ENCODE measurements around the gene NAXE.

NAXE gene

DNA sequence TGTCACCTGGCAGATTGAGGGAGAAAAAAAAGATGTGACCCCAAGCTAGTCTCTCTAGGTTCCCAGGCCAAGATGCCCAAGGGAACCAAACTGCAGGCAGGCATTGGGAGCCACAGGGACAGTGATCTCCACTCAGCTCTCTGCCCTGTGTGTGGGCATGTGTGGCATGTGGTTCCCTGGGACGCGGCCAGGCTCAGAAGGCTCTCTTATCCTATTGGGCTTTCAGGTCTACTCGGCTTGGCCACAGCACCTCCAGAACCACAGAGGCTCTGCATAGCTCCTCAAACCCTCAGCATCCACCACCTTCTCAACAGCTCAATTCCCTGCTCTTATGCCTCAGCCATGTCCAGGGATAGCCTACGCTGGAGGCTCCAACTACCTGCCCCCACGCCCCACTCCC lies 41.2 kb upstream of the NAXE start:
- Histone ChIP-seq H4K20me1 (ENCODE audit: insufficient read depth, low read length) (no peaks in the 10 kb centered on the region), H3K4me3 (ENCODE audit: low read length) (no peak overlapping the region), H3K9me2 (replicated peaks; ENCODE audit: insufficient read depth, low read length) (no peaks in the 10 kb centered on the region), H3K9ac (ENCODE audit: low read length) (no peak overlapping the region), H3K36me3 (replicated peaks; ENCODE audit: insufficient read depth, low read length) (no peaks in the 10 kb centered on the region), H3K27ac (ENCODE audit: low read length) (no peak overlapping the region), H2AFZ (ENCODE audit: low read length) (no peak overlapping the region), H3K4me2 (ENCODE audit: low read depth, low read length) (no peak overlapping the region), H3K4me1 (ENCODE audit: low read length) (no peaks in the 10 kb centered on the region), H3F3A (ENCODE audit: insufficient read depth, low read length) (no peaks in the 10 kb centered on the region), H3K79me2 (ENCODE audit: low read length) (no peaks in the 10 kb centered on the region), H3K27me3 (replicated peaks; ENCODE audit: insufficient read depth, low read length) (no peaks in the 10 kb centered on the region), H3K9me3 (replicated peaks; ENCODE audit: insufficient read depth, low read length) (no peaks in the 10 kb centered on the region)
- no peak for DNase-seq
- TF ChIP-seq EZH2 (optimal IDR thresholded peaks at IDR 0.05; ENCODE audit: low read depth, low read length) (no peak), EZH2phosphoT487 (IDR thresholded peaks at IDR 0.05; ENCODE audit: low read length) (no peak)
- TF ChIP-seq, protein P1, sequence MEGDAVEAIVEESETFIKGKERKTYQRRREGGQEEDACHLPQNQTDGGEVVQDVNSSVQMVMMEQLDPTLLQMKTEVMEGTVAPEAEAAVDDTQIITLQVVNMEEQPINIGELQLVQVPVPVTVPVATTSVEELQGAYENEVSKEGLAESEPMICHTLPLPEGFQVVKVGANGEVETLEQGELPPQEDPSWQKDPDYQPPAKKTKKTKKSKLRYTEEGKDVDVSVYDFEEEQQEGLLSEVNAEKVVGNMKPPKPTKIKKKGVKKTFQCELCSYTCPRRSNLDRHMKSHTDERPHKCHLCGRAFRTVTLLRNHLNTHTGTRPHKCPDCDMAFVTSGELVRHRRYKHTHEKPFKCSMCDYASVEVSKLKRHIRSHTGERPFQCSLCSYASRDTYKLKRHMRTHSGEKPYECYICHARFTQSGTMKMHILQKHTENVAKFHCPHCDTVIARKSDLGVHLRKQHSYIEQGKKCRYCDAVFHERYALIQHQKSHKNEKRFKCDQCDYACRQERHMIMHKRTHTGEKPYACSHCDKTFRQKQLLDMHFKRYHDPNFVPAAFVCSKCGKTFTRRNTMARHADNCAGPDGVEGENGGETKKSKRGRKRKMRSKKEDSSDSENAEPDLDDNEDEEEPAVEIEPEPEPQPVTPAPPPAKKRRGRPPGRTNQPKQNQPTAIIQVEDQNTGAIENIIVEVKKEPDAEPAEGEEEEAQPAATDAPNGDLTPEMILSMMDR (IDR thresholded peaks at IDR 0.05; ENCODE audit: low read length) = no peak

DNA sequence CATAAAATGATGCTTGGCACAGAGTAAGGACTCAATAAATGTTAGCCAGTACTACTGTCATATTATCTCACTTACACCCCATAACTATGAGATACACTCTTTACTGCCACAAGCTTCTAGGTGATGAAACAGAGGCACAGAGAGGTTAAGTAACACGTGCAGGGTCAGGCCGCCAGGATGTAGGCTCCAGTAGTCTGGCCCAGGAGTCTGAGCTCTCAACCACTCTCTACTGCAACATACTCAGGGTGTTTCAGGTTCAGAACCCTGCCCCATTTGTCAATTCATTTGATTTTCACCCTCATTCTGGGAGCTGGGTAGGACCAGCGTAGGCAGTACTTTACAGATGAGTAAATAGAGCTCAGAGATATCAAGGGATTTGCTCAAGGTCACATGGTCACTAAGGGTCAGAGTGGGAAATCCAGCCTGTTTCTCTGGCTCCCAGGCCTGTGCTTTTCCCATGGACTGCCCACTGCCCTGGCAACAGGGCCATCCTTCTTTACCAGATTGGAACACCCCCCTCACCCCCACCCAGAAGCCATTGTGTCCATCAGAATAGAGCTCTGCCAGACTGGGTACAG lies 40.4 kb upstream of the NAXE start:
- H3K27me3 ChIP-seq (replicated peaks; ENCODE audit: insufficient read depth, low read length) = no peaks in the 10 kb centered on the region
- H3K4me1 ChIP-seq (ENCODE audit: low read length) = no peaks in the 10 kb centered on the region
- no peak overlapping the region for H3K27ac ChIP-seq (ENCODE audit: low read length)
- TF ChIP-seq, protein P1 (IDR thresholded peaks at IDR 0.05; ENCODE audit: low read length) = no peak
- TF ChIP-seq EZH2 (optimal IDR thresholded peaks at IDR 0.05; ENCODE audit: low read depth, low read length) (no peak), EZH2phosphoT487 (IDR thresholded peaks at IDR 0.05; ENCODE audit: low read length) (no peak)
- no peak overlapping the region for H3K4me2 ChIP-seq (ENCODE audit: low read depth, low read length)
- H3K36me3 ChIP-seq (replicated peaks; ENCODE audit: insufficient read depth, low read length) = no peaks in the 10 kb centered on the region
- no peak overlapping the region for H3K4me3 ChIP-seq (ENCODE audit: low read length)
- no peaks in the 10 kb centered on the region for H3K79me2 ChIP-seq (ENCODE audit: low read length)
- no peaks in the 10 kb centered on the region for H4K20me1 ChIP-seq (ENCODE audit: insufficient read depth, low read length)
- H3F3A ChIP-seq (ENCODE audit: insufficient read depth, low read length) = no peaks in the 10 kb centered on the region
- H3K9ac ChIP-seq (ENCODE audit: low read length) = no peak overlapping the region
- H3K9me3 ChIP-seq (replicated peaks; ENCODE audit: insufficient read depth, low read length) = no peaks in the 10 kb centered on the region
- H3K9me2 ChIP-seq (replicated peaks; ENCODE audit: insufficient read depth, low read length) = no peaks in the 10 kb centered on the region
- H2AFZ ChIP-seq (ENCODE audit: low read length) = no peak overlapping the region
- no peak for DNase-seq

DNA sequence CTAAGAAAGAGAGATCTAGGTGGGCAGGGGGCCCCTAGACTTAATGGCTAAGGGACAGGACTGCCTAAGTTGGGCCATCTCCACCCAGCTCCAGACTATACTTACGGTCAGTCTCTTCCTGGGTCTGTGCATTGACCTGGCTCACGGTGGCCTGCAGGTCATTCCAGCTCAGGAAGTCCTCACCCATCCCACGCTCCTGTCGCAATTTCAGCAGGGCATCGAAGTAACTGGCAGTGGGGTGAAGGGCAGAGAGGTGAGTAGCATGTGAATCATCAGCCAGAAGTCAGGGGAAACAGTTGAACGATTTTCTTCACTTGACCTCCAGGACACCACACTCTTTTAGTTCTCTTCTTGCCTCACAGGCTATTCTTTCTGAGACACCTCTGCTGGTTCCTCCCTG lies 39.7 kb upstream of the NAXE start:
- DNase-seq = no peak
- no peaks in the 10 kb centered on the region for H3K4me1 ChIP-seq (ENCODE audit: low read length)
- H3K4me2 ChIP-seq (ENCODE audit: low read depth, low read length) = no peak overlapping the region
- TF ChIP-seq, protein P1 (IDR thresholded peaks at IDR 0.05; ENCODE audit: low read length) = no peak
- TF ChIP-seq EZH2 (optimal IDR thresholded peaks at IDR 0.05; ENCODE audit: low read depth, low read length) (no peak), EZH2phosphoT487 (IDR thresholded peaks at IDR 0.05; ENCODE audit: low read length) (no peak)
- H4K20me1 ChIP-seq (ENCODE audit: insufficient read depth, low read length) = no peaks in the 10 kb centered on the region
- no peak overlapping the region for H3K4me3 ChIP-seq (ENCODE audit: low read length)
- H2AFZ ChIP-seq (ENCODE audit: low read length) = no peak overlapping the region
- H3F3A ChIP-seq (ENCODE audit: insufficient read depth, low read length) = no peaks in the 10 kb centered on the region
- no peaks in the 10 kb centered on the region for H3K9me3 ChIP-seq (replicated peaks; ENCODE audit: insufficient read depth, low read length)
- no peaks in the 10 kb centered on the region for H3K27me3 ChIP-seq (replicated peaks; ENCODE audit: insufficient read depth, low read length)
- no peaks in the 10 kb centered on the region for H3K36me3 ChIP-seq (replicated peaks; ENCODE audit: insufficient read depth, low read length)
- H3K9ac ChIP-seq (ENCODE audit: low read length) = no peak overlapping the region
- no peak overlapping the region for H3K27ac ChIP-seq (ENCODE audit: low read length)
- H3K9me2 ChIP-seq (replicated peaks; ENCODE audit: insufficient read depth, low read length) = no peaks in the 10 kb centered on the region
- H3K79me2 ChIP-seq (ENCODE audit: low read length) = no peaks in the 10 kb centered on the region

Data from MM.1S (cell line).